Measurements from ENCODE around the gene GRK5.
"Not testable (repeated sequence)": the region's sequence is repeated elsewhere in the genome, so short reads cannot be mapped to it uniquely, and the experiment has no call there.

The GRK5 gene

GRCh38 chr10:119233821-119234220 lies 26.4 kb downstream of the GRK5 start:
- DNase-seq (ENCODE audit: low read depth, low spot score), result no peak
- ChIA-PET POLR2A (no interaction called here), CTCF (interaction anchor here (1.0 to 1.6 kb wide), 3 partner anchors 9 to 24 kb away, joined by 4 to 6 read pairs (median 5); no protein-coding TSS in a partner anchor)
- H3K4me3 ChIP-seq (ENCODE audit: low read depth, low read length), result no peak overlapping the region
- TF ChIP-seq CTCF (IDR thresholded peaks at IDR 0.05; ENCODE audit: insufficient read depth, low read length, missing control alignments), result no peak

GRCh38 chr10:119235356-119235755 lies 28.0 kb downstream of the GRK5 start:
- POLR2A ChIA-PET, result interaction anchor here (0.6 kb wide), 1 partner anchor 58 kb away, joined by 3 read pairs; no protein-coding TSS in a partner anchor
- no peak for DNase-seq (ENCODE audit: low read depth, low spot score)
- no peak for TF ChIP-seq CTCF (IDR thresholded peaks at IDR 0.05; ENCODE audit: insufficient read depth, low read length, missing control alignments)
- CTCF ChIA-PET, result interaction anchor here (1.6 kb wide), 1 partner anchor 8 kb away, joined by 5 read pairs; no protein-coding TSS in a partner anchor
- no peak overlapping the region for H3K4me3 ChIP-seq (ENCODE audit: low read depth, low read length)

- no peak for TF ChIP-seq CTCF (IDR thresholded peaks at IDR 0.05; ENCODE audit: insufficient read depth, low read length, missing control alignments)
- ChIA-PET CTCF (interaction anchor here (0.8 to 1.5 kb wide), 2 partner anchors 28 to 30 kb away, joined by 3 read pairs; partner anchors contain the start of gene GRK5), POLR2A (no interaction called here)
- no peak for DNase-seq (ENCODE audit: low read depth, low spot score)
- no peak overlapping the region for H3K4me3 ChIP-seq (ENCODE audit: low read depth, low read length)
Measured at GRCh38 chr10:119237722-119238436, 30.5 kb downstream of the GRK5 start.

GRCh38 chr10:119238577-119238976 lies 31.2 kb downstream of the GRK5 start:
- DNase-seq (ENCODE audit: low read depth, low spot score), result no peak
- H3K4me3 ChIP-seq (ENCODE audit: low read depth, low read length), result no peak overlapping the region
- CTCF ChIA-PET, result interaction anchor here (1.3 to 1.5 kb wide), 2 partner anchors 29 to 207 kb away, joined by 3 read pairs; no protein-coding TSS in a partner anchor
- POLR2A ChIA-PET, result interaction anchor here (0.6 kb wide), 1 partner anchor 12 kb away, joined by 3 read pairs; no protein-coding TSS in a partner anchor
- TF ChIP-seq CTCF (IDR thresholded peaks at IDR 0.05; ENCODE audit: insufficient read depth, low read length, missing control alignments), result no peak

- ChIA-PET CTCF (interaction anchor here (1.0 to 1.5 kb wide), 3 partner anchors 13 to 207 kb away, joined by 3 read pairs; no protein-coding TSS in a partner anchor), POLR2A (interaction anchor here (0.6 kb wide), 1 partner anchor 12 kb away, joined by 3 read pairs; no protein-coding TSS in a partner anchor)
- DNase-seq (ENCODE audit: low read depth, low spot score); H3K4me3 ChIP-seq (ENCODE audit: low read depth, low read length): not testable (repeated sequence)
Measured at GRCh38 chr10:119239015-119239414, 31.6 kb downstream of the GRK5 start.

- H3K4me3 ChIP-seq (ENCODE audit: low read depth, low read length); DNase-seq (ENCODE audit: low read depth, low spot score); POLR2A ChIA-PET: not testable (repeated sequence)
- CTCF ChIA-PET, result interaction anchor here (1.0 to 1.3 kb wide), 2 partner anchors 13 to 206 kb away, joined by 3 read pairs; no protein-coding TSS in a partner anchor
Measured at GRCh38 chr10:119239630-119240029, 32.3 kb downstream of the GRK5 start.

- no peak for TF ChIP-seq CTCF (IDR thresholded peaks at IDR 0.05; ENCODE audit: insufficient read depth, low read length, missing control alignments)
- CTCF ChIA-PET, result interaction anchor here (0.6 to 1.1 kb wide), 4 partner anchors 9 to 34 kb away, joined by 3 to 4 read pairs (median 3); partner anchors contain the start of gene GRK5
- H3K4me3 ChIP-seq (ENCODE audit: low read depth, low read length), result no peak overlapping the region
- POLR2A ChIA-PET, result no interaction called here
- no peak for DNase-seq (ENCODE audit: low read depth, low spot score)
Measured at GRCh38 chr10:119241066-119241465, 33.7 kb downstream of the GRK5 start.
